Endothelial cell (in vitro differentiated cells): ENCODE results near the gene C21orf58. TPM values are rescaled to one million over a fixed set of nuclear protein-coding genes. Genes with fewer than 3 reads are reported as not detected.

Source experiments
- DNase-seq: peaks from one replicate; pipeline ENCODE4 v3.0.0; 2021; ENCODE audit warnings: low spot score
- H3K27ac Mint-ChIP-seq: one replicate; pipeline ENCODE4 v1.8.0; 2021; ENCODE audit warnings: mixed read lengths, inconsistent platforms; ENCODE audit not compliant: unreplicated experiment
- H3K27me3 Mint-ChIP-seq: one replicate; pipeline ENCODE4 v1.8.0; 2021; ENCODE audit warnings: mild to moderate bottlenecking, moderate library complexity, mixed read lengths, inconsistent platforms; ENCODE audit not compliant: unreplicated experiment
- H3K36me3 Mint-ChIP-seq: one replicate; pipeline ENCODE4 v1.8.0; 2021; ENCODE audit warnings: mild to moderate bottlenecking, low read depth, mixed read lengths, inconsistent platforms; ENCODE audit not compliant: unreplicated experiment
- H3K4me1 Mint-ChIP-seq: one replicate; pipeline ENCODE4 v1.8.0; 2021; ENCODE audit warnings: mild to moderate bottlenecking, mixed read lengths, inconsistent platforms; ENCODE audit not compliant: unreplicated experiment
- H3K4me3 Mint-ChIP-seq: one replicate; pipeline ENCODE4 v1.8.0; 2021; ENCODE audit warnings: mild to moderate bottlenecking, mixed read lengths, inconsistent platforms; ENCODE audit not compliant: unreplicated experiment
- H3K9me3 Mint-ChIP-seq: one replicate; pipeline ENCODE4 v1.8.0; 2021; ENCODE audit warnings: mixed read lengths, inconsistent platforms; ENCODE audit not compliant: unreplicated experiment
- total RNA-seq: library from RNA; stranded (reverse); fragmentation: NEBNext Ultra II Directional; extraction: Animal tissue kit (Norgen Biotek cat#: 25700); gene quantifications from one replicate; pipeline ENCODE4 v1.2.1, GENCODE V29; 2021; ENCODE audit not compliant: unreplicated experiment
- TF ChIP-seq, protein P1 (sequence below): fragments of 200-600 bp; sonication (generic); IDR thresholded peaks from one replicate; pipeline ENCODE4 v1.5.0; 2021; ENCODE audit warnings: antibody characterized with exemption; ENCODE audit not compliant: unreplicated experiment

The C21orf58 gene
- total RNA-seq, 1 donor from 2014 or later, result 5.9 TPM

DNA sequence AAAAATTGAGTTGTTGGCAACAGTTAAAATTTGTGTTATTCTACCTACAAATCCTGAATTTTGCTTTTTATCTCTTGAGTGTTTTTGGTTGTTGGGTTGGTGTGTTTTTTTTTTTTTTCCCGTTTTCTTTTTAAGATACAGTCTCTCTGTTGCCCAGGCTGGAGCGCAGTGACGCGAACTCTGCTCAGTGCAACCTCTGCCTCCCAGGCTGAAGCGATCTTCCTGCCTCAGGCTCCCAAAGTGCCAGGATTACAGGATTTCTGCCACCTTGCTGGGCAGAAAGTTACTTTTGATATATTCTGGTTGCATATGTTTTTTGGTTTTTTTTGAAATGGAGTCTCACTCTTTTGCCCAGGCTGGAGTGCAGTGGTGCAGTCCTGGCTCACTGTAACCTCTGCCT is 4.5 kb upstream of the C21orf58 start:
- TF ChIP-seq, protein P1, sequence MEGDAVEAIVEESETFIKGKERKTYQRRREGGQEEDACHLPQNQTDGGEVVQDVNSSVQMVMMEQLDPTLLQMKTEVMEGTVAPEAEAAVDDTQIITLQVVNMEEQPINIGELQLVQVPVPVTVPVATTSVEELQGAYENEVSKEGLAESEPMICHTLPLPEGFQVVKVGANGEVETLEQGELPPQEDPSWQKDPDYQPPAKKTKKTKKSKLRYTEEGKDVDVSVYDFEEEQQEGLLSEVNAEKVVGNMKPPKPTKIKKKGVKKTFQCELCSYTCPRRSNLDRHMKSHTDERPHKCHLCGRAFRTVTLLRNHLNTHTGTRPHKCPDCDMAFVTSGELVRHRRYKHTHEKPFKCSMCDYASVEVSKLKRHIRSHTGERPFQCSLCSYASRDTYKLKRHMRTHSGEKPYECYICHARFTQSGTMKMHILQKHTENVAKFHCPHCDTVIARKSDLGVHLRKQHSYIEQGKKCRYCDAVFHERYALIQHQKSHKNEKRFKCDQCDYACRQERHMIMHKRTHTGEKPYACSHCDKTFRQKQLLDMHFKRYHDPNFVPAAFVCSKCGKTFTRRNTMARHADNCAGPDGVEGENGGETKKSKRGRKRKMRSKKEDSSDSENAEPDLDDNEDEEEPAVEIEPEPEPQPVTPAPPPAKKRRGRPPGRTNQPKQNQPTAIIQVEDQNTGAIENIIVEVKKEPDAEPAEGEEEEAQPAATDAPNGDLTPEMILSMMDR, result no peak
- Mint-ChIP-seq H3K4me3 (no peak overlapping the region), H3K27me3 (peaks cover 5% of the 10 kb centered on the region), H3K4me1 (peaks cover 9% of the 10 kb centered on the region), H3K9me3 (no peaks in the 10 kb centered on the region), H3K27ac (no peak overlapping the region), H3K36me3 (peaks cover 10% of the 10 kb centered on the region)
- no peak for DNase-seq

DNA sequence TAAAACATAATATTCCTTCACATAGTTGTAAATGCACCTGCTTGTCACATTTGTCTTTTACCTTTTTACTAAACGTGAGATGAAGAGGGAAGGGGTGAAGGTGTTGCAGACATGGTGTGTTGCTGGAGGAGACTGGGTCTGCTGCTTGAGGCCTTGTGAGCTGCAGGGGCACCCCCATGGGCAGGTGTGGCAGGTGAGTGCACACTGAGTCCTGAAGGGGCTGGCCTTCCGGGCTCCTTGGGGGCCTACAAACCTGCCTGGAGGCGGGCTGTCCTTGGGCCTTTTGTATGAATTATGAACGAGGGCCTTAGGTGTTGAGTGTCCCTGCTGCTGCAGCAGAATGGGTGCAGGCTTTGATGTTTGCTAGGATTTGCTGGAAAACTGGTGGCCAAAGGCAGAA is 4.0 kb upstream of the C21orf58 start:
- H3K27ac Mint-ChIP-seq, result no peak overlapping the region

DNA sequence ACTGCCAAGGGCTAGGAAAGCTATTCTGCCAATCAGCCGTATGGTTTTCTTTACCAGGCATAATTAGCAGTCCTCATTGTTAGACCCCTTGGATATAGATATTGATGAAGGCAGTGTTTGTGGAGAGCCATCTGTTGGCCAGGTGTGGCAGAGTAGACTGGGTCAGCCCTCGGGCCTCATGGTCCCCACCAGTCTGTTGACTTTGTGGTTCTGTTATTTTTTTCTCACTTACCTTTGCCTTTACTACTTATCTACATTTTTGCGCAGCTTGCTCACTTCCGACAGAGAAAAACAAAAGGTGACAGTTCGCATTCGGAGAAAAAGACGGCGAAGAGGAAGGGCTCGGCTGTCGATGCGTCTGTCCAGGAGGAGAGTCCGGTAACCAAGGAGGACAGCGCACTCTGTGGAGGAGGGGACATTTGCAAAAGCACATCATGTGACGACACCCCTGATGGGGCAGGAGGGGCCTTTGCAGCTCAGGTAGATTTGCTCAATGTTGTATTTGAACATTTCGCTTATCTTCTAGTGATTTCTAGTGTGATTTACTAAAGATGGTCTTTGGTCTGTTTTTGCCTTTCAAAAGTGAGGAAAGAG is 2.5 kb upstream of the C21orf58 start:
- peaks cover 25% of the 10 kb centered on the region for H3K4me1 Mint-ChIP-seq
- H3K4me3 Mint-ChIP-seq, result peak overlapping the region; percentile 59
- no peak for DNase-seq
- H3K36me3 Mint-ChIP-seq, result peaks cover 10% of the 10 kb centered on the region
- no peak overlapping the region for H3K27ac Mint-ChIP-seq
- no peaks in the 10 kb centered on the region for H3K9me3 Mint-ChIP-seq
- H3K27me3 Mint-ChIP-seq, result peaks cover 5% of the 10 kb centered on the region
- TF ChIP-seq, protein P1, result no peak

More for the DNA sequence above, 4.0 kb upstream of the C21orf58 start:
- H3K27me3 Mint-ChIP-seq, result peaks cover 5% of the 10 kb centered on the region
- no peak for DNase-seq
- H3K4me1 Mint-ChIP-seq, result peaks cover 12% of the 10 kb centered on the region
- TF ChIP-seq, protein P1, result no peak
- H3K9me3 Mint-ChIP-seq, result no peaks in the 10 kb centered on the region
- H3K4me3 Mint-ChIP-seq, result no peak overlapping the region
- H3K36me3 Mint-ChIP-seq, result peaks cover 10% of the 10 kb centered on the region

DNA sequence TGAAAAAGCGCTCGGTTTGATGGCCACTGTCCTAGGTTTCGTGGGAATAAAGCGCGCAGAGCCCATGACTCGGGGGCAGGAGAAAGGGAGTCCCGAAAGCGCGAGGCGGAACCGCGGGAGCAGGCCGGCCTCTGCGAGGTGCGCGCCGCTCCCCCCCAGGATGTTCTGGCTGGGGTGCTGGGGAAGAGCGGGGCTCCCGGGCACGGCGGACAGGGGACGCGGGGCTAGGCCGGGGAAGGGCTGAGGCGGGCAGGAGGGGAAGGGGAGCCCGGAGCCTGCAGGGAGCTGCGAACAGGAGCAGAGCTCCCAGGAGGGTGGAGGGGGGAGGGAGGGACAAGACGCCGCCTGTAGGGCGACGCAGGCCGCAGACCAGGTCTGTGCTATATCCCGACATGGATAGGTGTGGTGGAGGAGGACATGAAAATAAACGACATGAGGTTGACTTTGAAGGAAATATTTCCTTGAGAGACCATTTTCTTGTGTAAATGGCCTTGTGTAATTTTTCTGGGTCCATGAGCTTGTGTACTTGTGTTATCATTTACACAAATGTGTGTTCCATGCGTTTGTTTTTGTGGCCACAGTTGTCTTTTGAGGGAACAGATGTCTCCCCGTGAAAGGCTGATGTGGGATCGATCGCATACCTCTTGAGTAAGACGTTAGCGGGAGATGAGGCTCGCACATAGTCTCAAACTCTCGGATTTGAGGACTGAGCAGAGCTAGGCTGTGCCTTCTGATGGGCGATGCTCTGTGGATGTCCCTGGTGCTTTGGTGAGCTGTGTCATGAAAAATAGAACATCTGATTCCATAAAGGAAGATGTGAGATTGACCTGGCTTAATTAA is 1.6 kb upstream of the C21orf58 start:
- peak overlapping the region; percentile 85 for H3K4me3 Mint-ChIP-seq
- H3K4me1 Mint-ChIP-seq, result peaks cover 31% of the 10 kb centered on the region
- TF ChIP-seq, protein P1, result no peak
- peak overlapping the region; percentile 25 for H3K27ac Mint-ChIP-seq
- peak; percentile 61 for DNase-seq
- H3K36me3 Mint-ChIP-seq, result peaks cover 10% of the 10 kb centered on the region
- H3K27me3 Mint-ChIP-seq, result peaks cover 5% of the 10 kb centered on the region
- H3K9me3 Mint-ChIP-seq, result no peaks in the 10 kb centered on the region
